H1 (cell line): ENCODE data around the gene NAA60. TPM values are rescaled to one million over a fixed set of nuclear protein-coding genes. Genes with fewer than 3 reads are reported as not detected.

Experiments
- CTCF ChIA-PET: fragments of 300-600 bp; sonication (Branson Sonifier 250); formaldehyde crosslinking; loops from one replicate; lab custom pipeline; 2021; ENCODE audit not compliant: partially characterized antibody; lab: Charles Lee
- POLR2A ChIA-PET: fragments of 300-600 bp; sonication (Branson Sonifier 250); formaldehyde crosslinking; loops from one replicate; lab custom pipeline; 2021; ENCODE audit warnings: inconsistent platforms; ENCODE audit not compliant: partially characterized antibody; lab: Charles Lee
- DNase-seq, 2 experiments: peaks; one replicate each; pipeline versions ENCODE4 v3.0.0 to v3.0.0-alpha.2; 2010 to 2022; ENCODE audit warnings: low spot score in 2 of 2, low read depth in 1 of 2, mixed read lengths in 1 of 2
- FAIRE-seq: peaks from 2 replicates; lab custom pipeline; 2011; peaks lifted over from hg19 to GRCh38; lab: Jason Lieb, UNC
- H2AFZ ChIP-seq: 2 replicates; pipeline ENCODE4 v1.8.1; 2012; ENCODE audit warnings: low read length, inconsistent platforms
- H2AK5ac ChIP-seq: 2 replicates; pipeline ENCODE4 v1.6.1; 2013; ENCODE audit warnings: low read depth, low read length
- H2BK120ac ChIP-seq: replicated peaks from 2 replicates; pipeline ENCODE3; 2013; ENCODE audit warnings: low read depth, low read length, inconsistent platforms
- H2BK12ac ChIP-seq: 2 replicates; pipeline ENCODE4 v1.6.1; 2013; ENCODE audit warnings: low read depth, low read length
- H2BK15ac ChIP-seq: 2 replicates; pipeline ENCODE4 v1.6.1; 2013; ENCODE audit warnings: low read length
- H2BK20ac ChIP-seq: 2 replicates; pipeline ENCODE4 v1.6.1; 2013; ENCODE audit warnings: low read length
- H2BK5ac ChIP-seq: 2 replicates; pipeline ENCODE4 v1.6.1; 2013; ENCODE audit warnings: low read depth, low read length
- H3K14ac ChIP-seq: 2 replicates; pipeline ENCODE4 v1.6.1; 2013; ENCODE audit warnings: inconsistent platforms; ENCODE audit not compliant: insufficient read length
- H3K18ac ChIP-seq: 2 replicates; pipeline ENCODE4 v1.6.1; 2013; ENCODE audit warnings: low read length; ENCODE audit errors: extremely low read depth
- H3K23ac ChIP-seq: 2 replicates; pipeline ENCODE4 v1.6.1; 2013; ENCODE audit warnings: inconsistent platforms; ENCODE audit not compliant: insufficient read length
- H3K23me2 ChIP-seq: 2 replicates; pipeline ENCODE4 v1.6.1; 2013; ENCODE audit warnings: low read depth, low read length
- H3K27ac ChIP-seq: 2 replicates; pipeline ENCODE4 v1.6.1; 2011; ENCODE audit warnings: low read depth, low read length, inconsistent platforms
- H3K27me3 ChIP-seq, 4 experiments: replicated peaks in 1 of 4; 1 replicate in 1 of 4; 2 replicates in 3 of 4; pipeline versions ENCODE4 v1.6.1 to v1.8.1; 2011 to 2013; ENCODE audit warnings: low read length in 3 of 4, mild to moderate bottlenecking in 3 of 4, inconsistent platforms in 2 of 4, mixed read lengths in 2 of 4, moderate library complexity in 1 of 4; ENCODE audit not compliant: control insufficient read depth in 3 of 4, insufficient read depth in 3 of 4; ENCODE audit errors: extremely low read depth in 1 of 4
- H3K36me3 ChIP-seq, 4 experiments: 2 replicates each; pipeline versions ENCODE4 v1.6.1 to v1.8.1; 2011 to 2013; ENCODE audit warnings: mild to moderate bottlenecking in 4 of 4, low read length in 3 of 4, moderate library complexity in 2 of 4, control low read depth in 1 of 4, inconsistent platforms in 1 of 4; ENCODE audit not compliant: insufficient read depth in 4 of 4, control insufficient read depth in 2 of 4
- H3K4ac ChIP-seq: replicated peaks from 2 replicates; pipeline ENCODE3; 2013; ENCODE audit warnings: low read length, low read depth, mixed read lengths, inconsistent platforms; ENCODE audit not compliant: insufficient read length
- H3K4me1 ChIP-seq, 4 experiments: replicated peaks in 1 of 4; 1 replicate in 1 of 4; 2 replicates in 3 of 4; pipeline versions ENCODE4 v1.6.1 to v1.8.1; 2011 to 2013; ENCODE audit warnings: low read length in 3 of 4, inconsistent platforms in 2 of 4, mixed read lengths in 1 of 4; ENCODE audit not compliant: insufficient read depth in 4 of 4, control insufficient read depth in 3 of 4
- H3K4me2 ChIP-seq, 2 experiments: 2 replicates each; pipeline versions ENCODE4 v1.6.1 to v1.8.1; 2011 to 2013; ENCODE audit warnings: low read depth in 2 of 2, low read length in 2 of 2, control low read depth in 1 of 2, inconsistent platforms in 1 of 2, mild to moderate bottlenecking in 1 of 2; ENCODE audit not compliant: insufficient read depth in 1 of 2
- H3K4me3 ChIP-seq, 4 experiments: fragments of 200-600, 300-600 bp in 1 of 4; sonication (generic), shearing (Covaris generic), sonication (Bioruptor Twin) in 1 of 4; 2 replicates each; pipeline versions ENCODE4 v1.5.1 to v1.8.1; 2011 to 2016; ENCODE audit warnings: low read length in 4 of 4, low read depth in 3 of 4, control low read depth in 2 of 4, inconsistent platforms in 2 of 4, mild to moderate bottlenecking in 2 of 4, mixed read lengths in 1 of 4, moderate library complexity in 1 of 4; ENCODE audit not compliant: insufficient read depth in 2 of 4; ENCODE audit errors: extremely low read depth in 1 of 4
- H3K56ac ChIP-seq: replicated peaks from 2 replicates; pipeline ENCODE3; 2013; ENCODE audit warnings: low read depth, mild to moderate bottlenecking, mixed read lengths, low read length, inconsistent platforms; ENCODE audit not compliant: insufficient read length
- H3K79me1 ChIP-seq: 2 replicates; pipeline ENCODE4 v1.6.1; 2013; ENCODE audit warnings: low read depth, low read length, control low read depth
- H3K79me2 ChIP-seq, 2 experiments: 2 replicates each; pipeline versions ENCODE4 v1.6.1 to v1.8.1; 2012 to 2013; ENCODE audit warnings: low read length in 2 of 2, mild to moderate bottlenecking in 2 of 2, inconsistent platforms in 1 of 2; ENCODE audit not compliant: insufficient read depth in 2 of 2, control insufficient read depth in 1 of 2
- H3K9ac ChIP-seq, 4 experiments: replicated peaks in 1 of 4; 1 replicate in 1 of 4; 2 replicates in 3 of 4; pipeline versions ENCODE4 v1.6.1 to v1.8.1; 2011 to 2013; ENCODE audit warnings: low read depth in 3 of 4, low read length in 3 of 4, control low read depth in 2 of 4, mild to moderate bottlenecking in 2 of 4, moderate library complexity in 2 of 4, inconsistent platforms in 1 of 4; ENCODE audit errors: extremely low read depth in 1 of 4
- H3K9me3 ChIP-seq, 2 experiments: 2 replicates each; pipeline versions ENCODE4 v1.6.1 to v1.8.1; 2012 to 2013; ENCODE audit warnings: mild to moderate bottlenecking in 2 of 2, moderate library complexity in 2 of 2, control low read depth in 1 of 2, inconsistent platforms in 1 of 2, low read depth in 1 of 2, low read length in 1 of 2, mixed read lengths in 1 of 2; ENCODE audit not compliant: insufficient read depth in 2 of 2
- H4K20me1 ChIP-seq, 2 experiments: replicated peaks in 1 of 2; 2 replicates each; pipeline versions ENCODE3 to v1.8.1; 2011 to 2013; ENCODE audit warnings: inconsistent platforms in 2 of 2, low read length in 2 of 2, mild to moderate bottlenecking in 1 of 2; ENCODE audit not compliant: insufficient read depth in 2 of 2, control insufficient read depth in 1 of 2
- H4K5ac ChIP-seq: 2 replicates; pipeline ENCODE4 v1.6.1; 2013; ENCODE audit warnings: low read length, low read depth, mixed read lengths, inconsistent platforms; ENCODE audit not compliant: insufficient read length
- H4K8ac ChIP-seq: 2 replicates; pipeline ENCODE4 v1.8.0; 2013; ENCODE audit warnings: mild to moderate bottlenecking, moderate library complexity, low read length, inconsistent platforms; ENCODE audit not compliant: insufficient read depth; ENCODE audit errors: extremely low read depth
- H4K91ac ChIP-seq: replicated peaks from 2 replicates; pipeline ENCODE3; 2013; ENCODE audit warnings: low read length, mixed read lengths, inconsistent platforms; ENCODE audit not compliant: insufficient read length
- CREB1 ChIP-seq: IDR thresholded peaks from 2 replicates; pipeline ENCODE4 v1.6.1; 2012; ENCODE audit warnings: inconsistent platforms
- CTCF ChIP-seq, 3 experiments: IDR thresholded peaks; 1 replicate in 2 of 3; 2 replicates in 1 of 3; pipeline versions ENCODE4 v1.5.1 to v1.6.1; 2011; ENCODE audit warnings: low read length in 3 of 3, mild to moderate bottlenecking in 3 of 3, inconsistent platforms in 2 of 3, low read depth in 1 of 3, moderate library complexity in 1 of 3; ENCODE audit not compliant: insufficient read depth in 1 of 3; ENCODE audit errors: control extremely low read depth in 1 of 3
- EGR1 ChIP-seq: IDR thresholded peaks from 2 replicates; pipeline ENCODE4 v1.6.1; 2011; ENCODE audit warnings: low read depth, low read length, borderline replicate concordance
- NRF1 ChIP-seq: IDR thresholded peaks from 2 replicates; pipeline ENCODE4 v1.6.1; 2011; ENCODE audit warnings: mild to moderate bottlenecking, low read depth, low read length, improper control_type of control experiment
- SAP30 ChIP-seq: fragments of 300-600 bp; sonication (generic); IDR thresholded peaks from 2 replicates; pipeline ENCODE4 v1.7.1; 2012; ENCODE audit warnings: low read length, moderate library complexity, mild to moderate bottlenecking, inconsistent platforms; ENCODE audit not compliant: insufficient read depth, insufficient replicate concordance
- SP4 ChIP-seq: IDR thresholded peaks from 2 replicates; pipeline ENCODE4 v1.6.1; 2012; ENCODE audit warnings: low read length, inconsistent platforms
- TEAD4 ChIP-seq: IDR thresholded peaks from 2 replicates; pipeline ENCODE4 v1.6.1; 2012; ENCODE audit warnings: low read depth, low read length, inconsistent platforms, mixed read lengths
- ZNF274 ChIP-seq: IDR thresholded peaks from 2 replicates; pipeline ENCODE4 v1.7.0; 2012; ENCODE audit warnings: low read length, borderline replicate concordance; ENCODE audit errors: extremely low read depth
- WGBS, 2 experiments: shearing (Covaris generic) in 1 of 2; methylation state at CpG; one replicate each; pipeline versions ENCODE4 v1.1.6 to v1.1.7; 2013 to 2015; ENCODE audit warnings: low lambda C conversion rate in 2 of 2, mixed read lengths in 2 of 2, inconsistent platforms in 1 of 2, low coverage in 1 of 2, missing lambda C conversion rate in 1 of 2; ENCODE audit not compliant: insufficient replicate concordance in 2 of 2, insufficient coverage in 1 of 2, insufficient read length in 1 of 2; ENCODE audit errors: extremely low coverage in 1 of 2, missing lambda C conversion rate in 1 of 2; 5-methylcytosine and 5-hydroxymethylcytosine counted together
- polyA plus RNA-seq, 7 experiments: library from polyadenylated mRNA; depleted of rRNA in 3 of 7; stranded (reverse) in 5 of 7; unstranded in 2 of 7; fragments of >200 nt in 5 of 7; fragments of 200-250 nt in 2 of 7; gene quantifications; 1 replicate in 5 of 7; 2 replicates in 1 of 7; 4 replicates in 1 of 7; pipeline versions ENCODE4 v1.2.1 to v1.2.3, GENCODE V29; 2011 to 2013; ENCODE audit warnings: missing spikeins in 2 of 7, mixed read lengths in 2 of 7
- total RNA-seq: library from RNA; stranded (reverse); fragmentation: NEBNext Ultra II Directional; extraction: Animal tissue kit (Norgen Biotek cat#: 25700); gene quantifications from 2 replicates; pipeline ENCODE4 v1.2.1, GENCODE V29; 2021

The NAA60 gene
- total and polyA plus RNA-seq, 2 of the 8 experiments (the other 6 are each of a cell fraction or from before 2014, with no cell fraction given): 34.1 to 47.6 TPM

- Histone ChIP-seq H3K23ac (no peak overlapping the region), H4K20me1 (peaks cover 0 to 3% of the 10 kb centered on the region in 2 experiments), H2AFZ (no peak overlapping the region), H4K91ac (no peak overlapping the region), H2BK5ac (no peak overlapping the region), H3K18ac (no peak overlapping the region), H3K9ac (no peak overlapping the region)
- no peak for FAIRE-seq
- CTCF ChIA-PET: interaction anchor here (0.9 to 1.8 kb wide), 2 partner anchors 10 to 53 kb away, joined by 3 to 5 read pairs; partner anchors contain the start of genes NAA60 and ZNF174
- 85% methylated on average over 5 of the region's 5 CpGs; no CpG with 5 or more reads in 1 of the 2 experiments for WGBS, 2 experiments
- TF ChIP-seq SAP30 (no peak), SP4 (no peak), NRF1 (no peak), EGR1 (no peak), CREB1 (no peak), CTCF (IDR thresholded peaks at IDR 0.05; ENCODE audit: control extremely low read depth in 1 of 3, insufficient read depth in 1 of 3, low read depth in 1 of 3, low read length in 3 of 3) (0 out of 4 replicates have a peak, but pooled peaks of 1 of the 3 experiments have one; percentile 8), TEAD4 (peak; percentile 57; the same call in 1 of the 2 replicates), ZNF274 (no peak)
- TF ChIP-seq, all 59 proteins: peak for 2
- no peak overlapping the region; a peak in 1 of 4 replicates for H3K4me2 ChIP-seq
- no peak overlapping the region for H4K8ac ChIP-seq
- peaks cover 0 to 9% of the 10 kb centered on the region in 2 experiments; a peak in 2 of 4 replicates for H3K79me2 ChIP-seq
- no peak overlapping the region for H3K4ac ChIP-seq
- H2BK12ac ChIP-seq: no peak overlapping the region
- H3K23me2 ChIP-seq: peaks cover 3% of the 10 kb centered on the region; the same call in 1 of the 2 replicates
- H2AK5ac ChIP-seq: no peak overlapping the region
- POLR2A ChIA-PET: interaction anchor here (1.3 to 2.0 kb wide), 3 partner anchors 10 to 53 kb away, joined by 3 to 9 read pairs (median 5); partner anchors contain the start of genes NAA60, ZNF174, ZNF597 and ZSCAN32
- H3K56ac ChIP-seq: no peak overlapping the region
- H3K4me1 ChIP-seq: peaks cover 0 to 8% (median 4%) of the 10 kb centered on the region in 4 experiments; a peak in 6 of 7 replicates
- H3K4me3 ChIP-seq: no peak overlapping the region
- H3K27ac ChIP-seq: no peak overlapping the region
- no peaks in the 10 kb centered on the region for H3K27me3 ChIP-seq
- 0 out of 8 replicates have a peak, but pooled peaks cover 0 to 2% (median 0%) of the 10 kb centered on the region in 4 experiments for H3K36me3 ChIP-seq
- no peaks in the 10 kb centered on the region for H3K9me3 ChIP-seq
- DNase-seq: no peak
- no peak overlapping the region for H3K14ac ChIP-seq
- no peaks in the 10 kb centered on the region for H3K79me1 ChIP-seq
- H2BK120ac ChIP-seq: no peak overlapping the region
- H2BK20ac ChIP-seq: no peak overlapping the region
- no peak overlapping the region for H4K5ac ChIP-seq
- no peak overlapping the region for H2BK15ac ChIP-seq
These were observed 10.6 kb downstream of the NAA60 start for GRCh38 chr16:3454093-3454492.
